ENCODE results near the gene ASAH2. TPM values are rescaled to one million over a fixed set of nuclear protein-coding genes. Genes with fewer than 3 reads are reported as not detected.
"Not testable (repeated sequence)": the region's sequence is repeated elsewhere in the genome, so short reads cannot be mapped to it uniquely, and the experiment has no call there.

The ASAH2 gene
- polyA plus RNA-seq, 6 donors from 2014 or later = 0.13 to 1.5 (median 1.3) TPM; not detected in 2

DNA sequence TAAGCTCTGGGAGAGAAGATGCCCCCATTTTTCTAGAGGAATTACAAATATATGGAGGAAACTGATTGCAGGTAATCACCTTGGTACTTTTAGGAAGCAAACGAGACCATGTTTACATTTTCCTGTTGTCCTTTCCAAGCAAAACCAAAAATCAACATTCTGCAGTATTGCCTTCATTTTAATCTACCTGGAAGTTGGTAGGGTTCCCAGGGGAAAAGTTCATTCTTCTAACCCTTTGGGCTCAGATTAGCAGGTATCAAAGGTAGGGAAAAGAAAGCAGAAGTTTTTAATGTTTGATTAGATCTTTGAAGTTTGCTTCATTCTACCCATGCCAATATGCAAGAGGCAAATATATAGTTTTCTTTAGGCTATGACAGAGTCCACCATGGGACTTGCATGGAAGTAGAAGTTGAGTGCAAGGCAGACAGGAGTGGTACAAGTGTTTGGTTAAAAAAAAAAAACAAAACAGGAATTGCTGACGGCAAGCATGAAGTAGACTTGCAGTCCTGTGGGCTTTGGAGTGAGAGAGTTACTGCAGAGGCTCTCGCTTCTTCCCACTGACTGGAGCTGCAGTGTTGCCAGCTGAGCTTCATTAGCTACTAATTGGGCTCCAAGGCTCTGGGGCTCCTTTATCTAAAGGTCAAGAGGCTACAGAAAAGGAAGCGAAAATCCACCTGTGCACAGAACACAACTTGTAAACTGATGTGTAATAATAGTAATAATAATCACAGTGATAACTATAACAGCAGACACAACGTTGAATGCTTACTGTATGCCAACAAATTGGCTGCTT is 28.9 kb upstream of the ASAH2 start:
- H3K27ac Mint-ChIP-seq = no peak overlapping the region
- no peak overlapping the region for H3K4me3 Mint-ChIP-seq
- ATAC-seq (ENCODE audit: low read depth in 2 of 2) (no peak), DNase-seq (no peak)
- H3K36me3 Mint-ChIP-seq = peaks cover 0 to 8% of the 10 kb centered on the region in 2 donors
- H3K4me1 Mint-ChIP-seq = peaks cover 0 to 5% (median 0%) of the 10 kb centered on the region in 3 donors
- H3K27me3 Mint-ChIP-seq = peaks cover 23 to 65% (median 65%) of the 10 kb centered on the region in 3 donors
- H3K9me3 Mint-ChIP-seq = peaks cover 0 to 7% (median 0%) of the 10 kb centered on the region in 7 donors

DNA sequence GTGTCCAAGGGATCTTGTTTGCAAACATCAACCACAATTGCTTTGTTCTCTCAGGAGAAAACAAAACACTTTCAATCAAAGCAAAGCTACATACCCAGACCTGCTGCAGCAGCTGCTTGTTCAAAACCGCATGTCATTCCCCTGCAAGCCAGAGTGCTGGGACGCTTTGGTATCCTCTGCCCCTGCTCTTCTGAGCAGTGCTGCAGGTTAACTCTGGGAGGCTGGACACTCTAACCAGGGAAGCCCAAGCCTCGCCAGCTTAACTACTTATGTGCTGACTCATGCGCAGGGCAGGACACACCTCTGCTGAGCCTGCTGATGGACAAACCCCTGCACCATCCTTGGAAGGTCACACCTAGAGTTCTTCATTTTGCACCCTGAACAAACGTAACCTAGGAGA is 28.2 kb upstream of the ASAH2 start:
- H3K27ac Mint-ChIP-seq = no peak overlapping the region
- ATAC-seq (ENCODE audit: low read depth in 2 of 2) = no peak
- peaks cover 23 to 64% (median 64%) of the 10 kb centered on the region in 3 donors for H3K27me3 Mint-ChIP-seq
- peaks cover 0 to 5% (median 0%) of the 10 kb centered on the region in 3 donors for H3K4me1 Mint-ChIP-seq
- no peak overlapping the region for H3K4me3 Mint-ChIP-seq
- no peak for DNase-seq
- H3K36me3 Mint-ChIP-seq = peaks cover 0 to 8% of the 10 kb centered on the region in 2 donors
- H3K9me3 Mint-ChIP-seq = peaks cover 0 to 7% (median 0%) of the 10 kb centered on the region in 7 donors

DNA sequence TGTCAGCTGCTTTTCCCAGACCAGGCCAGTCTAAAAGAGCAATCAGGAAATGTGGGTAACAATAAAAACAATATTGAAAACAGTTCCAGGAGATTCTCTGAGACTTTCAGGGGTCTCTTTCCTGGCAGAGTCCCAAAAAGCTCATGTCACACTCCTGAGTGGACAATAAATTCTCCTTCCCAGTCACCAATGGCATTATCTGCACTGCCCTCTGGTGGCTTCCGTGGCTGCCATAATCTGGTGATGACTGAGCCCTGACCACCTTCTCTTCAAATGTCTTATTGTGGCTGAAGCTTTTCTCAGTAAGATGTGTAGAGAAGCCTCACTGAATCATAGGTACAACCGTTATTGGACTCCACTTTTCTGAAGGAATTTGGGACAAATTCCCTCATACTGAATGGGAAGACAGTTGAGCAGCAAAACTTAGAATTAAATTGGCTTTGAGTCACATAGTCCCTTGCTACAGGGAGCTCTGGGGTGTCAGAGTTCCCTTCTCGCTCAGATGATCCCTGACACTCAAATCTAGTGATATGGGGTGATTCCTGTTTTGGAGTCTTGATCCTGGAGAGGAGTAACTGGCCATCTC is 24.4 kb upstream of the ASAH2 start:
- DNase-seq (peak; percentile 25), ATAC-seq (ENCODE audit: low read depth in 2 of 2) (peak in 1 of 2 donors; percentile 58)
- Mint-ChIP-seq H3K36me3 (no peaks in the 10 kb centered on the region), H3K9me3 (peaks cover 0 to 1% (median 0%) of the 10 kb centered on the region in 7 donors), H3K27ac (no peak overlapping the region), H3K27me3 (peaks cover 9 to 38% (median 31%) of the 10 kb centered on the region in 3 donors), H3K4me1 (peaks cover 0 to 13% (median 4%) of the 10 kb centered on the region in 3 donors), H3K4me3 (no peak overlapping the region)

DNA sequence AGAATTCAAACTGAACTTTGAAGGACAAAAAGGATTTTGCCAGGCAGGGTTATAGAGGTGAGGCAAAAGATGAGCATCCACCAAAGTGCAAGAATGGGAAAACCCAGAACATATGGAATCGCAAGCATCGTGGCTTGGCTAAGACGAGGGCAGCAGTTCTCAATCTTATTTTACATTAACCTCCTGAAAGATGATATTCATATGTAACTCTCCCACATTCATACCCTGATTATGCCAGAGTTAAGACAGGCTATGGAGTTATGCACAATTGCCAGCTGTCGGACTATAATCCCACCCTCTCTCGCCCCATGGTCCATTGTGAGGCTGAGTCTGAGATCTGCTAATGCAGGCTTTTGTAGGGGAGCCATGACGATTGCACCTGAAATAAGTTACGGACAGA is 21.2 kb upstream of the ASAH2 start:
- no peak overlapping the region for H3K27ac Mint-ChIP-seq
- peaks cover 4 to 26% (median 21%) of the 10 kb centered on the region in 3 donors for H3K27me3 Mint-ChIP-seq
- no peak for ATAC-seq (ENCODE audit: low read depth in 2 of 2)
- peaks cover 0 to 4% (median 0%) of the 10 kb centered on the region in 7 donors for H3K9me3 Mint-ChIP-seq
- no peaks in the 10 kb centered on the region for H3K36me3 Mint-ChIP-seq
- H3K4me3 Mint-ChIP-seq = no peak overlapping the region
- H3K4me1 Mint-ChIP-seq = peaks cover 0 to 13% (median 4%) of the 10 kb centered on the region in 3 donors
- DNase-seq = no peak

DNA sequence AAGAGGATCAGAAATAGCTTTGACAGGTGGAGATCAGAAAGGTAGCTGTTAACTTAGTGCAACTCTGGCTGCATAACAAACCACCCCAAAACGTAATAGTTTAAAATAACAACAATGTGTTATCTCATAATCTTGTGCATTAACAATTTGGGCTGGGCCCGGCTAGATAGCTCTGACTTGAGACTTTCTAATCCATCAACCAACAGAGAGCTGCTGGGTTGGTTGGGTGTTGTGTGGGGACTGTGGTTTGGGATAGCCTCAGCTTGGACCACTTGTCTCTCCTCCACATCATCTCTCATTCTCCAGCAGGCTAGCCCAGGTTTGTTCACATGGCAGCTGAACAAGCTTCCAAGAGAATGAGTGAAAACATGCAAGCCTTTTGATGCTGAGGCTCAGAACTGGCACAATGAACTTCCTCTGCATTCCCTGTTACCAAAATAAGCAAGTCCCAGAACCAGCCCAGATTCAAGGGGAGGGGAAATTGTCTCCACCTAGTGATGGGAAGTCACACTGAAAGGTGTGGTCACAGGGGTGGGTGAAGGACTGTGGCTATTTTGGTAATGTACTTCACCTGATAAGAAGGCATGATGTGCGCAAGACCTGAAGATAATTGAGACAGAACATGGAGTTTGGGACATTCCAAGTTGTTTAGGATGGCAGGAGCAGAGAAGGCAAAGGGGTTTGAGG is 20.4 kb upstream of the ASAH2 start:
- Mint-ChIP-seq H3K27me3 (peaks cover 4 to 18% (median 18%) of the 10 kb centered on the region in 3 donors), H3K9me3 (peaks cover 0 to 4% (median 0%) of the 10 kb centered on the region in 7 donors), H3K4me3 (no peak overlapping the region), H3K27ac (peak overlapping the region in 1 of 6 donors; percentile 14), H3K36me3 (no peaks in the 10 kb centered on the region), H3K4me1 (peaks cover 0 to 13% (median 4%) of the 10 kb centered on the region in 3 donors)
- ATAC-seq (ENCODE audit: low read depth in 2 of 2) (no peak), DNase-seq (no peak)

DNA sequence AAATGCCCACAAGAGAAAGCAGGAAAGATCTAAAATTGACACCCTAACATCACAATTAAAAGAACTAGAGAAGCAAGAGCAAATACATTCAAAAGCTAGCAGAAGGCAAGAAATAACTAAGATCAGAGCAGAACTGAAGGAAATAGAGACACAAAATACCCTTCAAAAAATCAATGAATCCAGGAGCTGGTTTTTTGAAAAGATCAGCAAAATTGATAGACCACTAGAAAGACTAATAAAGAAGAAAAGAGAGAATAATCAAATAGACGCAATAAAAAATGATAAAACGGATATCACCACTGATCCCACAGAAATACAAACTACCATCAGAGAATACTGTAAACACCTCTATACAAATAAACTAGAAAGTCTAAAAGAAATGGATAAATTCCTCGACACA is 16.6 kb upstream of the ASAH2 start:
- H3K36me3 Mint-ChIP-seq = peaks cover 0 to 17% of the 10 kb centered on the region in 2 donors
- peaks cover 19 to 47% (median 41%) of the 10 kb centered on the region in 3 donors for H3K27me3 Mint-ChIP-seq
- H3K4me3 Mint-ChIP-seq; H3K27ac Mint-ChIP-seq; ATAC-seq (ENCODE audit: low read depth in 2 of 2); H3K9me3 Mint-ChIP-seq; DNase-seq; H3K4me1 Mint-ChIP-seq: not testable (repeated sequence)

DNA sequence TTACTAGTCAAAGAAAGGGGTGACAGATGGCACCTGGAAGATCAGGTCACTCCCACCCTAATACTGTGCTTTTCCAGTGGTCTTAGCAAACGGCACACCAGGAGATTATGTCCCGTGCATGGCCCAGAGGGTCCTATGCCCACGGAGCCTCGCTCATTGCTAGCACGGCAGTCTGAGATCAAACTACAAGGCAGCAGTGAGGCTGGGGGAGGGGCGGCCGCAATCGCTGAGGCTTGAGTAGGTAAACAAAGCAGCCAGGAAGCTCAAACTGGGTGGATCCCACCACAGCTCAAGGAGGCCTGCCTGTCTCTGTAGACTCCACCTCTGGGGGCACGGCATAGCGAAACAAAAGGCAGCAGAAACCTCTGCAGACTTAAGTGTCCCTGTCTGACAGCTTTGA is 11.3 kb upstream of the ASAH2 start:
- H3K9me3 Mint-ChIP-seq; ATAC-seq (ENCODE audit: low read depth in 2 of 2); H3K27ac Mint-ChIP-seq; DNase-seq: not testable (repeated sequence)
- H3K4me1 Mint-ChIP-seq = peaks cover 24 to 34% (median 25%) of the 10 kb centered on the region in 3 donors
- H3K4me3 Mint-ChIP-seq = peak overlapping the region in 6 of 8 donors; percentile 41 to 73 (median 49)
- peaks cover 40 to 57% (median 56%) of the 10 kb centered on the region in 3 donors for H3K27me3 Mint-ChIP-seq
- H3K36me3 Mint-ChIP-seq = peaks cover 0 to 17% of the 10 kb centered on the region in 2 donors

DNA sequence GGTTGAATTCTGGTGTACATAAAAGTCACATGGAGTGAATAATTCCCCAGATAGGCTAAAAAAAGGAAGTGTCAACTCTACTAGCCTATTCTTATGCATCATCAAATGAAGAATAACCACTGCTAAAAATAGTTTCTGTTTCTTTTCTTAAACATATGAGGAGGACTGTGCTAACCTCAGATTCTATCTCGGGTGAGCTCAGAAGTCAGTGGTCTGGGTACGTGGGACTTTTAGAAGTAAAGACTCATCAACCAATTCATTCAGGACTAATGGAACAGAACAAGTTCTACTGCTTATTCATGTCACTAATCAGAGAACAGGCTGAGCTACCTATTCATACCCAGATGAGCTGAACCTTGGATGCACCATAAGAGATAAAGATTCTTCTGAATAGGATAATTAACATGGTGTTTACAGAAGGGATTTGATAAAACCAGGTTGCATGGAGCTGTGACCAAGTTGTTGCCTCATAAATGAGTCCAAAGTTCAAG is 9.5 kb upstream of the ASAH2 start:
- peak; percentile 57 for DNase-seq
- Mint-ChIP-seq H3K4me3 (peak overlapping the region in 7 of 8 donors; percentile 26 to 84 (median 82)), H3K27ac (peak overlapping the region in 3 of 6 donors; percentile 54 to 72 (median 71))

DNA sequence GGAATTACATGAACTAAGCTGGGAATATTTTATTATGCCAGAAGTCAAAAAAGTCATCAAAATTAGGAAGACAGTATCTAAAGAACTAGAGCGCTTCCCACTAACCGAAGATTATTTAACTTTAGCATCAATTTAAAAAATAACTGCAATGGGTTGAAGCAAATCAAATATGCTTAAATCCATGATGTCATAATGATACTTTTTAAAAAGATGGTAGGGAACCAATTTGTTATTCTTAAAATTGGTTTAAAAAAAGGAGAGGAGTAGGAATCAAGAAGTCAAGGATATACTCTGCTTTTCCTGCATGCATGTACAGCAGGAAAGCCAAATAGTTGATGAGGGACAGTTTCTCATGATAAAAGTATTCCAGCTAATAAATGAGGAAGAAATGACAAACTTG is 3.2 kb upstream of the ASAH2 start:
- Mint-ChIP-seq H3K36me3 (no peaks in the 10 kb centered on the region), H3K4me3 (no peak overlapping the region), H3K27me3 (peaks cover 30 to 55% (median 49%) of the 10 kb centered on the region in 3 donors), H3K4me1 (peaks cover under 1 to 5% (median 3%) of the 10 kb centered on the region in 3 donors), H3K27ac (no peak overlapping the region), H3K9me3 (no peaks in the 10 kb centered on the region)
- ATAC-seq (ENCODE audit: low read depth in 2 of 2) = no peak
- DNase-seq = no peak

More for the DNA sequence above, 9.5 kb upstream of the ASAH2 start:
- H3K4me1 Mint-ChIP-seq = peaks cover 25 to 34% (median 26%) of the 10 kb centered on the region in 3 donors
- peak; percentile 99 to 100 for ATAC-seq (ENCODE audit: low read depth in 2 of 2)
- peaks cover 49 to 63% (median 55%) of the 10 kb centered on the region in 3 donors for H3K27me3 Mint-ChIP-seq
- peaks cover 0 to 3% (median 1%) of the 10 kb centered on the region in 7 donors for H3K9me3 Mint-ChIP-seq
- H3K36me3 Mint-ChIP-seq = peaks cover 0 to 17% of the 10 kb centered on the region in 2 donors

DNA sequence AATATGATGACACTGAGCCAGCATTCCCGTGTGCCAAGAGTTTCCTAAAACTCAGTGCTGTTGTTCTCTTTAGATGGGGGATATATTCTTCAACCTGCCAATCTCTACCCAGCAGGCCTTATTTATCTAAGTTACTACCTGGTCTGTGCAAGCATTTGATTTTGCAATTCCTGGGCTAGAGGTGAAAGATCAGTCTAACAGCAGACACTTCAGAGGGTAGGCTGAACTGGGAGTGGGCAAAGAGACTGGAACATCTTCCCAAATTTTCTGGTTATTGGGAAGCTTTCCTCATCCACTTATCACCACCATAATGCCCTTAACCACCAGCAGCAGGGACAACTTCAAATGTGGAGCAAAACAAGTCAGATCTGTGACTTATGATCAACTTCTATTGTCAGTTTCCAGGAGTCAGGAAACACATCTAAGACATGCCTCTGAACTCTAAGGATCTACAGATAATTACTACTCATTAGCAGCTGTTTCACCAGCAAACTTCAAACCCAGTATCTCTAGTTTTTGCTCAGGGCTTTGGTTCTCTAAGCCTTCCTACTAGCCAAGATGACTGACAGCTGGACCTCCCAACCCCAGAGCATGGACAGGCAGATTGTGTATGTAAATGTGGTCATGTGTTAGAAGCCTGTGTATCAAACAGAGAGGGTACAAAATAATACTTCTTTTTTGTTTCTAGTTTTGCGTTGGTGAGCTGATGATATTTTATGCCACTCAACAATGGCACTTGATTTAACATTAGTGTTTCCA is 1.0 kb downstream of the ASAH2 start:
- peaks cover 30 to 49% (median 42%) of the 10 kb centered on the region in 3 donors for H3K27me3 Mint-ChIP-seq
- no peak overlapping the region for H3K4me3 Mint-ChIP-seq
- DNase-seq (no peak), ATAC-seq (ENCODE audit: low read depth in 2 of 2) (no peak)
- no peak overlapping the region for H3K27ac Mint-ChIP-seq
- H3K9me3 Mint-ChIP-seq = peaks cover 0 to 3% (median 0%) of the 10 kb centered on the region in 7 donors
- no peaks in the 10 kb centered on the region for H3K4me1 Mint-ChIP-seq
- H3K36me3 Mint-ChIP-seq = peaks cover 0 to 6% of the 10 kb centered on the region in 2 donors

DNA sequence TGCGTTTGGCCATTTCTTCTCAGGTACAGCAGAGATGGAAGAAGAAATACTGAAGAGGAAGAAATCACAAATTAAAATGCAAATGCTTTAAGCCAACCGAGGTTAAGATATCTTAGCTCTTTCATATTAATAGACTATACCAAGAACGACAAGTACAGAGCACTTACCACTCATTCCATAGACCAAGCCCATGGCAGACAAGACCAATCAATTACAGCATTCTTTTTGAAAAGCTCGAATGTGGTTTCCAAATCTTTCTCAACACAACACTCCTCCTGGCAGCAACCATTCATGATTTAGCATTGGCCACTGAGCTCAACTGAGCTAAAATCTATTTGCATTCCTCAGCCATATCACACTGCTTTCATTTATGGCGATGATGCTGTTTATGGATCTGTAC is 2.7 kb downstream of the ASAH2 start:
- peaks cover 24 to 54% (median 46%) of the 10 kb centered on the region in 3 donors for H3K27me3 Mint-ChIP-seq
- H3K4me3 Mint-ChIP-seq = no peak overlapping the region
- no peak for ATAC-seq (ENCODE audit: low read depth in 2 of 2)
- H3K9me3 Mint-ChIP-seq = peaks cover 0 to 3% (median 0%) of the 10 kb centered on the region in 7 donors
- H3K36me3 Mint-ChIP-seq = peaks cover 0 to 6% of the 10 kb centered on the region in 2 donors
- DNase-seq = no peak
- H3K4me1 Mint-ChIP-seq = no peaks in the 10 kb centered on the region
- H3K27ac Mint-ChIP-seq = no peak overlapping the region

DNA sequence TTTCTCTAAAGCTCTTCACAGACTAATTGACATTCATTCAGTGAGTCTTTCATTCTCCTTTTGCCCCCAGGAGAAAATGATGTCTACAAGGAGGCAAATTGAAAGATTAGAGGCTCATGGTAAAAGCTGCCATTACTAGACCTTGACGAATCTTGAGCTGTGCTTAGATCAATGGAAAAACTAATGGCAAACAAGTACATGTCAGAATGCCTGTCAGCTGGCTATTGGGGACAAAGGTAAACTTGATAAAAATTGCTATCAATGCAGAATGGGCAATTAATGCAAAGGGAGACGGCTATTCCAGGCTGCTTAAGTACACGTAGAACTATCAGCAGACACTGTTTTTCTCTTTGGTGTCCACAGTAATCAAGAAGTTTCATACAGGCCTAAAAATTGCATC is 3.3 kb downstream of the ASAH2 start:
- no peak for ATAC-seq (ENCODE audit: low read depth in 2 of 2)
- Mint-ChIP-seq H3K36me3 (peaks cover 0 to 6% of the 10 kb centered on the region in 2 donors), H3K27me3 (peaks cover 24 to 54% (median 46%) of the 10 kb centered on the region in 3 donors), H3K27ac (no peak overlapping the region), H3K4me3 (no peak overlapping the region), H3K4me1 (no peaks in the 10 kb centered on the region), H3K9me3 (peaks cover 0 to 3% (median 0%) of the 10 kb centered on the region in 7 donors)
- no peak for DNase-seq

Measured in naive B cell (primary cell).